Activated gamma-delta T cell (primary cell): ENCODE data around the gene SPAAR.
"Not testable (repeated sequence)": the region's sequence is repeated elsewhere in the genome, so short reads cannot be mapped to it uniquely, and the experiment has no call there.

Experiments used
- DNase-seq: peaks from one replicate; lab custom pipeline; 2025; lab: John Stamatoyannopoulos, UW

Gene SPAAR

GRCh38 chr9:35923598-35923926, 14.3 kb downstream of the SPAAR start:
- DNase-seq, result no peak

DNA sequence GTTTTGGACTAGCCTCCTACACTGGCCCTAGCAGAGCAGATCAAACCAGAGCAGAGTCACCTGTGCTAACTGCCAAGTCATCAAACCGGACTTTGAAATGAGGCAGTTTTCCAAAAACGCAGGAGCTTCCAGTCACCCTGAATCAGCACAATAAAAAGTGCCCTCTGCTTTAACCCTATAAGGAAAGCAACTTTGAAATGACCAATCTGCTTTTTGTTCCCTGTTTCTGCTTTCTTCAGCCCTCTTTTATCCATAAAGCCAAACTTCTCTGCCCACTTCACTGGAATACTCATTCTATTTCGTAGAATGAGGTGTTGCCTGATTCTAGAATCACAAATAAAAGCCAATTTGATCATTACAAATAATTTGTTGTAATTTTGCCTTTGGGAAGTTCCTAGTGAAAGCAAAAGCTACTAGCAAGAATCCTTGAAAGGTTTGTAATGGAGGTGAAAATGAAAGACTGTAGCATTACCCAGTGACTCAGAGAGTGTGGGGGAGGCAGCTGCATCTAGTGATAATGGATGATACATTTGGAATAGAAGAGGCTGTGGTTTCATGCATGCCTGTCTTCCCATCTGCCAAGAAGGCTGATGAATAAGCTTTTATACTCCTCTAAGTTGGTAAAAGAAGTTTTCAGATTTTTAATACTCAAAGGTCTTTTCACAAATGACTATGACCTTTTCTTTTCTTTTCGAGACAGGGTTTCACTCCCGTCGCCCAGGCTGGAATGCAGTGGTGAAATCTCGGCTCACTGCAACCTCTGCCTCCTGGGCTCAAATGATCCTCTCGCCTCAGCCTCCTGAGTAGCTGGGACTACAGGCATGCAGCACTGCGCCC, 14.9 kb downstream of the SPAAR start:
- DNase-seq, result no peak

GRCh38 chr9:35928591-35929452, 19.5 kb downstream of the SPAAR start:
- DNase-seq, result no peak

DNA sequence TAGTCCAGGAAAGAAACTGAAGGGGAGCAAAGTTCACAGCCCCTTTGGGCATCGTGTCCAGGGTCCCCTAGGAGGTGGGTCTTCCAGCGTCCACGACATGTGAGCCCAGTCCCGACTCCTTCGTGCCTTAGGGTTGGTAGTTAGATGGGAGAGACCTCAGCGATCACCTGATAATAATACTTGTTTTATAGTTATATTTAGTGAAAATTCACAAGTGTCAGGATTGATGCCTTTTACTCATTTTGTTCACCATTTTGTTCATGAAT, 20.1 kb downstream of the SPAAR start:
- DNase-seq, result no peak

DNA sequence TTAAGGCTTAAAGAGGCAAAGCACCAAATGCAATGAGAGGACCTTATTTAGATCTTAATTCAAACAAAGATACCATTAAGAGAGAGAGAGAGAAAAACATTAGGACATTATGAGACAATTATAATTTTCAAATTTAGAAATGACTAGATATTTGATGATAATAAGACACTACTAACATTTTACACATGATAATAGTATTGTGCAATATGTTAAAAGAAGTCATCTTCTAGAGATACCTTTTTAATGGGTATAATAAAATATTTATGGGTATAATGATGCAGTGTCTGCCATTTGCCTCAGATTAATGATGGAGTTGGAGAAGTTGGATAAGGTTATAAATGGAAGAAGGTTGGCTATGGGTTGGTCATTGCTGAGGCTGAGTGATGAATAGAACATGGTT, 21.2 kb downstream of the SPAAR start:
- no peak for DNase-seq

DNA sequence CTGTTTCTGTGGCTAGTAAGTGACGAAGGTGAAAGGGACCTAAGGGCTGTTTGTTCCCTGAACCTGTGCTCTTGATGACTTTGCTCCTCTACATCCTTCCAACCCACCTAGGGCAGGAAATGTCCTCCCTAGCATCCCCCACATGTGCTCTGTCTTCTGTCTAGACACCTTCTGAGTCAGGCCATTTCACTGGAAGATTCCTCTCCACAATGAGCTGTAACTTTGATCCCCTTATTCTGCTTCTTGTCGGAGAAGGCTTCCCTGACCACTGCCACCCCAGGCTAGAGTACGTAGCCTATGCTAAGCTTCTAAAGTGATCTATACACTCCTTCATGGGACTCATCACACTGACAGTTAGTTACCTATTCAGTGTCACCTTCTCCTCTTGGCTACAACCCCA, 21.7 kb downstream of the SPAAR start:
- DNase-seq, result no peak

DNA sequence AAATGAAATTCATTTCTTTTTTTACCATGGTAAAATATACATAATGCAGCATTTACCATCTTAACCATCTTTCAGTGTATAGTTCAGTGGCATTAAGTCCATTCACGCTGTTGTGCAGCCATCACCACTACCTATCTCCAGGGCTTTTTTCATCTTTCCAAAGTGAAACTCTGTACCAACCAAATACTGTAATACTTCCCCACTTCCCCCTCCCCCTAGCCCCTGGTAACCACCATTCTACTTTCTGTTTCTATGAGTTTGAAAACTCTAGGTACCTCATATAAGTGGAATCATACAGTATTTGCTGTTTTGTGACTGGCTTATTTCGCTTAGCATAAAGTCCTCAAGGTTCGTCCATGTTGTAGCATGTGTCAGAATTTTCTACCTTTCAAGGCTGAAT, 23.4 kb downstream of the SPAAR start:
- DNase-seq, result no peak

DNA sequence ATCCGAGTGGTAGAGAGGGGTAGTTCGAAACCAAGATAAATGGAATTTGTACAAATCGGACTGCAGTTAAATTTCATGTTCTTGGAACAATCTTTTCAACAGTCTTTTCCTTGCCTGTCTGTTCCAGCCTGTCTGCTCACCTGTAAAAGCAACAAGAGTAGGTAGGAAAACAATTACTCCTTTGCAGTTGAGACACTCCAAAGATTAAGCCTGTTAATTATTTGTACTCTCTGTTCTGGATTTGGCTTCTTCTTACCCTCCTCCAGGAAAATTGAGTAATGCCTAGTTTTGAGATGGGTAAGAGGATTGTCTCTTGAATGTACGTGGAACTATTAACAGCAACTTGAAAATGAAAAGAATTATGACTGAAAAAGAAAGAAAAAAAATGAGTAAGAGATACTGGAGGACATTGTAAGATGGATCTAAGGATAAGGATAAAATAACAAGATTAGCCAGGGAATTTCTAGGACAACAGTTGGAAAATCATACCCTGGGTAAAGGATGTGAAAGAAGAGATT, 24.3 kb downstream of the SPAAR start:
- DNase-seq, result no peak

- DNase-seq, result not testable (repeated sequence)
Measured at GRCh38 chr9:35934069-35934468, 24.8 kb downstream of the SPAAR start.

GRCh38 chr9:35935261-35935660, 26.0 kb downstream of the SPAAR start:
- DNase-seq, result no peak

DNA sequence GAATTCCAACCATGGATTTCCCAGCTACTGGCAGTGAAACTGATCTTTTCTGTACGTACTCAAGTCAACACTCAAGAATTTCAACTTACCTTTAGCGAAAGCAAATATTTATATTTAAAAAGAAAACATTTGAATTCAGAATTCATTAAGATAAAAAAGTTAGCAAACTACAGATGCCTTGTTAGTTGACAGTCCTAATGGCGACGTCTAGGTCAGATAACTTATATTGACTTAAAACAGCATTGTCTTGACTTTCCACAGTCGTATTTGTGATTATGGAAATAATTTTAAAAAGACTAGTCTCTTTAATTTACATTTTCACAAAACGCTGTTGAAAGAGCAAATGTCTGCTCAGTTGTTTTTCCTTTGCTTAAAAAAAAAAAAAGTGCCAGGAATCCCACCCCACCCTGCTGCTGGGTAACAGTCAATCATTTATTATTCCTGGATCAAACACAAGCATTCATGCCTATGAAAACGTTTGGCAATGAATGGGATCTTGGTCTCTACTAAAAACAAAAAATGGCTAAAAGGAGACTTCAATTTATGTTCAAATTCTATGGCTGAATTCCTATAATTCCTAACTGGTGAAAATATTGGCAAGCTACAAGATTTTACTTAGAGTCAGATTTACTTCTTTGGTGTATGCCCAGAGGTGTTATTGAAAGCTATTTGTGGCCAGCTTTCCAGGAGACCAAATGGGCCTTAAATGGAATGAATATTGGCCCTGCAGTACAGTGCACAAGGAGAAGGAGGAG, 26.6 kb downstream of the SPAAR start:
- DNase-seq, result no peak

DNA sequence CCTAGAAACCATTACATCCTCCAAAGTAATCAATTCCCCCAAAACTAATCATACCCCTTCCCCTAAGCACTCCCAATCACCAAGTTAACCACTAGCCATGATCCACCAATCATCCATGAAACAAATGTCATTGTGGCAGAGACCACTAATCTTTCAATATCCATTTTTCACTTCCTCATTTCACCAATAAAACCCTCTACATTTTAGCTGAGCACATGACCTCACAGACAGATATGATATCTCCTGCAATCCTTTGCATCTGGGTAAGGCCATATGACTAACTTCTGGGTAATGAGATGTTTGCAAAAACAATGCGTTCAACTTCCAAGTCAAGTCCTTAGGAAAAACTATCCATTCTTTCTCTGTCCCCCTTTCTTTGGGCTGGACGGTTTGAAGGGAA, 27.9 kb downstream of the SPAAR start:
- no peak for DNase-seq

DNA sequence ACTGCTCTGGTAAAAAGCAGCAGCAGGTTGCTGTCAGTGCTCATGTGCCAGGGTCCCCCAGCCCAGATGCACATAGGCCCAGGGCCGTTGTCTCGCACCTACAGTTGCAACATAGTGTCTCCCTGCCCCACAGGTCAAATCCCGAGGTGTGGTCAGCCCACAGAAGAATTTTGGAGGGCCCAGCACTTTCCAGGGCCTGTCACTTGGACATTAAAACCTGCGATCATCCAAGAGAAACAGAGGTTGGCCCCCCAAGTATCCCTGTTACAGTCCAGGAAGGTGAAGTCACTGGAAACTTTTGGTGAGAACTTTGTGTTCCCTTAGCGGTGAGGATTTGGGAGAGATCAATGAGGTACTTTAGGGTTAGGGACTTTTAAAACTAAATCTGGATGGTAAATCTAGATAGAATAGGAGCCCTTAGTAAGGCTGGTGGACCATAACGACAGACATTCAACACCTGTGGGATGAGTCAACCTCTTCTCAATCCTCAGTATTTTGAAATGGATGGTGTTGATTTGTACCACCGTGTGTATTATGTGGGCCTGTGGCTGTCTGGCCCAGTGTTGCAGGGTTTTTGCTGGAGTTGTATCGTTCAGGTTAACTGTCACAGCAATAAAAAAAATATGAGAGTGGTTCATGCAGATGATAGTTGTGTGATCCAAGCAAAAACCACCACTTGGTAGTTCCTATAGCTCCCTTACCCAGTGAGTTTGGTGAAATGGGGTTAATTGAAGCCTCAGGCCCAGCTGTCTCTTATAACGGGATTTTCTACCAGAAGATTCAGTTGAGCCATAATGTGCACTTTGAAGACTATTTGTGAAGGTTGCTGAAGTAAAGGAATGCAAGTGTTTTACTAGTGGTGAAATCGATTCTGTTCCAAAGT, 29.4 kb downstream of the SPAAR start:
- DNase-seq, result no peak

DNA sequence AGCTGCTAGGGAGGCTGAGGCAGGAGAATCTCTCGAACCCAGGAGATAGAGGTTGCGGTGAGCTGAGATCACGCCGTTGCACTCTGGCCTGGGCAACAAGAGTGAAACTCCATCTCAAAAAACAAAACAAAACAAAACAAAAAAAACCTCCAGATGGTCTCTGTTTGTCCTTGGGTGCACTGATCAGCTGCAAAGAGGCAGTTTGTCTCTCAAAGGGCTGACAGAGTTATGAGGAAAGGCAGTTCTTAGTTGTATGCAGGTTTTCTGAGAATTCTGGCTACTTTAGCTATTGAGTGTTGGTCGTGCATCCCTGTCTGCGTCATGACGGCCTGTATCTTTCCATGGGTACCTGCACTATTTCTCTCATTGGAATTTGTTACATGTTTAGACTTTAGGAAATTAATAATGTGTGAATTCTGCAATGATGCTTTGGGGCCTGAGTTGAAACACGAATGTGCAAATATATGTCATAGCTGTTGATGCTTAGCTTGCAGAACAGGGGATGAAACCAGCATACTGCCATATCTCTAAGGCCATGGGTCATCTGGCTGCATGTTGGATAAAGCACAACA, 30.5 kb downstream of the SPAAR start:
- DNase-seq, result no peak

DNA sequence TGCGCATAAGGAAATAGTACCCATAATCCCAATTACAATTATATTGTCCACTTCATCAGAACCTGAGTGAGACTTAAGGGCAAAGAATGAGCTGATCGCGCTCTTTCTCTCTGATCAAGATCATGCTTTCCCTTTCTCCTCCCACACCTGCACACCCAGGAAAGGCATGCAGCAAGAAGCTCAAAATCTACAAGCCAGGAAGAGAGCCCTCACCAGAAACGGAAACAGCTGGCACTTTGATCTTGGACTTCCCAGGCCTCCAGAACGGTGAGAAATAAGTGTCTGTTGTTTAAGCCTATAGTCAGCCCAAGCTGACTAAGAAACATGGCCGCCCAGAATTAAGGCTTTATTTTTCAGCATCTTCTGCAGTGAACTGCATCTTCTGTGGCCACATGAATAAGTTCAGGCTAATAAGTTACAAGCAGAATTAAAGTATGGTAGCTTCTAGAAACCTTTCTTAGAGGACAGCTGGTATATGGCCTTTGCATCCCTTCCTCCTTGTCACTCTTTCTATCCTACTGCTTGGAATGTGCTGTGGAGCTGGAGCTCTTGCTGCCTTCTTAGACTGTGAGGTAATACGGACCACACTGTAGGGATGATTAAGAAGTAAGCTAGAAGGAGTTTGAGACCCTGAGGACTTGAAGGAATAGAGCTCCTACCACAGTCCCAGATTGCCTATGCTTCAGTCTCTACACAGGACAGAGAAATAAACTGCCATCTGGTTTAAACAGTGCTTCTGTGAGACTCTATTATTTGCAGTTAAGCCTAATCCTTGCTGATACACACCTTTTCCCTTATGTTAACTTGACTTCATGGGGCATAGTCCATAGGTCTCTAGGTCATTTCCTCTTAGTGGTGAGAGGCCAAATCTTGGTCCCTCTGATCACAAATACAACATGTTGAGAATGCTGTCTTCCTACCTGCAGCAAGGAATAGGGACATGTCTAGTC, 31.4 kb downstream of the SPAAR start:
- no peak for DNase-seq

DNA sequence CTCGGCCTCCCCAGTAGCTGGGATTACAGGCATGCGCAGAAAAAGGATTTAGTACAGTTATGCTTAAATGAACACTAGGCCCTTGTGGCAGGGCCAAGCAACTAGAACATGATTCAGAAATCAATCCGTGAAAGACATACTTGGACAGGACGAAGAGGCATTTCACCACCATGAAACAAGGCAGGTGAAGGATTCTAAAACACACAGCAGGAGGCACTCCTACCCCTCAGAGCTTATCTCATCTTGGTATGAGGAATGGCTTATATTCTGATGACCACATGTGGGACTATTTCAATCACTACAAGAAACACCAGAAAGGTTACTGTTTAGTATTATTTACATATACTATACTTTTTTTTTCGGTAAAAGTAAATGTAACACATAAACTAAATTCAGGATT, 33.0 kb downstream of the SPAAR start:
- DNase-seq, result no peak

- no peak for DNase-seq
Measured at GRCh38 chr9:35944173-35944572, 34.9 kb downstream of the SPAAR start.

- no peak for DNase-seq
Measured at GRCh38 chr9:35944841-35945240, 35.6 kb downstream of the SPAAR start.

GRCh38 chr9:35945341-35946018, 36.2 kb downstream of the SPAAR start:
- no peak for DNase-seq

- DNase-seq, result no peak
Measured at GRCh38 chr9:35948451-35948850, 39.2 kb downstream of the SPAAR start.
